ENCODE measurements around the gene CALML6.
A peak's percentile ranks its signal among the peaks of the same experiment; 100 is the strongest.

Gene CALML6

DNA sequence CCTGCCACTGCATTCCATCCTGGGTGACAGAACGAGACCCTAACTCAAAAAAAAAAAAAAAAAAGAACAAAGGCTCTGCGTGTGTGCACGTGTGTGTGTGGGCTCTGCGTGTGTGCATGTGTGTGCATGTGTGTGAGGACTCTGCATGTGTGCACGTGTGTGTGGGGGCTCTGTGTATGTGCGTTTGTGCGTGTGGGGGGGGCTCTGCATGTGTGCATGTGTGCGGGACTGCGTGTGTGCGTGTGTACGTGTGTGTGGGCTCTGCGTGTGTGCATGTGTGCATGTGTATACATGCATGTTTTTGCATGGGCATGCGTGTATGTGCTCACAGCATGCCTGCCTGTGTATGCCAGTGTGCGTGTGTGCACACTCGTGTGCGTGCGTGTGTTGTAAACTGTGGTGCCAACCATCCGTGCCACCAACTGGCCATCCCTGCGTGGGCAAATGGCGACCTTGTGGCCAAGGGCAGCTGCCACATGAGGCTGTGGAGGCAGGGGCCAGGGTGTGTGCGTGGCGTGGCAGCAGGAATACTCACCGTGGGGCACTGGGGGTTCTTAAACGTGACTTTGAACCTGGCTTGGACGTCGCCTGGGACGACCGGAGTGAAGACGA is 30.8 kb downstream of the CALML6 start:
- DNase-seq: no peak

DNA sequence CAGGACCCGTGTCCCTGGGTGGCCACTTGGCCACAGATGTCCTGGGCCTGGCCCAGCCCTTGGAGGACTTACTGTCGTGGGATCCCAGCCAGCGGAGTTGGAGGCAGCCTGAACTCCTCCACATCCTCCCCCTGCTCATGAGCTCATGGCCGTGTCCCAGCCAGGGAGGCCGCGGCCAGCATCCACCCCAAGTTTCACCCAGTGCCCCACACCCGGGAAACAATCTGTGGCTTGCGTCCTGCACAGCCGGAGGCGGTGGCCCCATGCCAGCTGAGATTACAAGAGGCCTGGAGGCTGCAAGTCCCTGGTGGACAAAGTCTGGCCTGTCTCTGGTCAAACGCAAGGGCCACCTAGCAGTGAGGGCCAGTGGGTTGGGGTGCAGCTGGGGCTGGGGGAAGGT is 31.5 kb downstream of the CALML6 start:
- no peak for DNase-seq

DNA sequence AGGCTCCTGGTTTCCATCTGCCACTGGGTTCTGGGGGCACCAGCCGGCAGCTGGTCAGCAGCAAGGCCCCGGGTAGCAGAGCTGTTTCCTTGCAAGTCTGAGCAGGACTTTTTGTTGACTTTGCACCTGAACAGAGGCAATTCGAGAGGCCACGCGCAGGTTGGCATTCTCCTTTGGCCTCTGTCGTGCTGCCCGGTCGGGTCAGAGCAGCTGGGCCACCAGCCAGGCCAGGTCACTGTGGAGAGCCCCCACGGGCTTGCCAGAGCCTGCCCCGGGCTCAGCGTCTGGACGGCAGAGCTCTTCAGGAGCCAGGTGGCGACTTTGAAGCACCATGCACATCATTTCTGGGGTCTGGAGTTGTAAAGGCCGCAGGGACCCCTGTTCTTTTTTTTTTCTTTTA is 32.4 kb downstream of the CALML6 start:
- no peak for DNase-seq

DNA sequence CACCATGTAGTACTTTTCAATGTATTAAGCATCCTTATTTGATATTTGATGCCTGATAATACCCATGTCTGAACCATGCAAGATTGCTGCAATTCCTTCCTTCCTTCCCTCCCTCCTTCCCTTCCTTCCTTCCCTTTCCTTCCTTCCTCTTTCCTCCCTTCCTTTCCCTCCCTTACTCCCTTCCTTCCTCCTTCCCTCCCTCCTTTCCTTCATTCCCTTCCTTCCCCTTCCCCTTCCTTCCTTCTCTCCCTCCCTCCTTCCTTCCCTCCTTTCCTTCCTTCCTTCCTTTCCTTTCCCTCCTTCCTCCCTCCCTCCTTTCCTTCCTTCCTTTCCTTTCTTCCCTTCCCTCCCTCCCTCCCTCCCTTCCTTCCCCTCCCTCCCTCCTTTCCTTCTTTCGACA is 33.7 kb downstream of the CALML6 start:
- DNase-seq: no peak

DNA sequence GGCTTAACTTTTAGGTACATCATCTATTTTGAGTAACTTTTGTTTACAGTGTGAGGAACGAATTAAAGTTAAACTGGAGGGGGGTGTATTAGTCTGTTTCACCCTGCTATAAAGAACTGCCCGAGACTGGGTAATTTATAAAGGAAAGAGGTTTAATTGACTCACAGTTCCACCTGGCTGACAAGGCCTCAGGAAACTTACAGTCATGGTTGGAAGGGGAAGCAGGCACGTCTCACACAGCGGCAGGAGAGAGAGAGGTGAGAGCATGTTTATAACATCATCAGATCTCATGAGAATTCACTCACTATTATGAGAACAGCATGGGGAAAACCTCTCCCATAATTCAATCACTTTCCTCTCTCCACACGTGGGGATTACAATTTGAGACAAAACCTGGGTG is 35.9 kb downstream of the CALML6 start:
- no peak for DNase-seq

DNA sequence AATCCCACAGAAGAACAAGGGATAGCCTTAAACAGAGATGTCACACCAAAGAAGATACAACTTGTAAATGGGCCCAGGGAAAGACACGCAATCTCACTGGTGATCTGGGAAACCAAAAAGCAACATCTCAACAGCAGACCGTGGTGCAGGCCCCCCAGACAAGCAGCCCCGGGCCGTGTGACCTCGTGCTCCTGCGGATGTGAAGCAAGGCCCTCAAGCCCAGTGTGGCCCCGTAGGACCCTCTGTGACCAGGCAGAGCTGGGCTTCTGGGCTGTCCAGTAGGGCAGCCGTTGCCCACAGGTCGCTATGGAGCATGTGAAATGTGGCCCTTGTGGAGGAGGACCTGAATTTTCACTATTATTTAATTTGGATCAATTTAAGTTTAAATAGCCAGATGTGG is 39.0 kb downstream of the CALML6 start:
- DNase-seq: no peak

DNA sequence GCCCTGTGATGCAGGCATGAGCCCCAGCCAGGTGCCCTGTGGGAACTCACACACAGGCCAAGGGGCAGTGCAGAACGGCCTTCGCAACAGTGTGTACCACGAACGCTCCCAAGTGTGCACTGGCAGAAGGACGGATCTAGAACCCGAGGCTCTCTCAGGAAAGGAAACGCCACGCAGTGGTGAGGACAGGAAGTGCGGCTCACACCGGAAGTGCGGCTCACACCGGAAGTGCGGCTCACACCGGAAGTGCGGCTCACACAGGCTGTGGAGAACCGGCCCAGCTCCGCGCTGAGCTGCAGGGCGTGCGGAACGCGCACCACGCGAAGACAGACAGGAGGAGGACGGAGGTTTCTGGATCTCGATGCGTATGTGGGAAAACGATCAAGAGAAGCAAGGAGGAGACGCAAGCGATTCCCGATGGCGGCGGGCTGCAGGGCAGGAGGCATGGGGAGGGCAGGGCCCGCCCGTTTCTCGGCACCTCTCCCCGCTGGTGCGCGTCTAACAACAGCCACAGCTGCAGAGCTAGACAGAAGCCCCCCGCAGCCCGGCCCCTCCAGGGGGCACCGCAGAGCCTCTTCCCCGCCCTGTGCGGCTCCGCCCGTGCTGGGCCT is 39.9 kb downstream of the CALML6 start:
- no peak for DNase-seq

DNA sequence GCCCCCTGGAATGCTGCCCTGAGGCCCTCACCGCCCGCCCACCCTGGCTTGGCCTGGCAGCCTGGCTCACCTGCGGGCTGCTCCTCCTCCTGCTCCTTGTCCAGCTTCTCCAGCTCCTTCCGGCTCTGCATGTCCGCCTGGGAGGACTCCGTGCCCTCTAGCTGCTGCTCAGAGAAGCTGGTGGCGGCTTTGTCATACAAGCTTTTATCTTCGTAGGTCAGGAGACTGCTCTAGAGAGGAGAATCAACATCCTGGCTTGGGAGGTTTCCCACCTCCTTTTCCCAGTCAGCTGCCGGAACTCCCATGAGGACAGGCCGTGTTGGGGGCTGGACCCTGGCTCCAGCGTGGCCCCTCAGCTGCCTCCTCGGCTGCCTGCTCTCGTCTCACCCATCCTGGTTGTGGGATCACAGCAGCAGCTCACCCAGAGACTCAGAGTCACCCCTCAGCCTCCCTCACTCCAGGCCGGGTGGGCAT is 40.6 kb downstream of the CALML6 start:
- no peak for DNase-seq

DNA sequence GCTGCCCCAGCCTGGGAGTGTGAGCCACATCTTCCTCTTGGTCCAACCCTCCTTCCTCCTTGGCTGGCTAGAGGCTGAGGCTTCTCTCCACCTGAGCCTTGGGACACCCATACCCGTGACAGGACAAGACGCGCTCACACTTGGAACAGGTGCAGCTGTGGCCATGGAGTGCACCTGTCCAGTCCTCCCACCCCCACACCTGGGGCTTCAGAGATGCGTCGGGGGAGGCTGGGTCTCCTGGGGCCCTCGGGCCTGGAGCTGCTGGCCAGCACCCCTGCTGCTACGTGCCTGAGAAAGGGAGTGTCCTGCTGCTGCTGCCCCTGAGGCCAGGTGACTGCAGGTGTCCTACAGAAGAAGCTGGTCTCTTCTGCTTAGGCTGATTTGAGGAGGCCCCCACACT is 41.0 kb downstream of the CALML6 start:
- no peak for DNase-seq

DNA sequence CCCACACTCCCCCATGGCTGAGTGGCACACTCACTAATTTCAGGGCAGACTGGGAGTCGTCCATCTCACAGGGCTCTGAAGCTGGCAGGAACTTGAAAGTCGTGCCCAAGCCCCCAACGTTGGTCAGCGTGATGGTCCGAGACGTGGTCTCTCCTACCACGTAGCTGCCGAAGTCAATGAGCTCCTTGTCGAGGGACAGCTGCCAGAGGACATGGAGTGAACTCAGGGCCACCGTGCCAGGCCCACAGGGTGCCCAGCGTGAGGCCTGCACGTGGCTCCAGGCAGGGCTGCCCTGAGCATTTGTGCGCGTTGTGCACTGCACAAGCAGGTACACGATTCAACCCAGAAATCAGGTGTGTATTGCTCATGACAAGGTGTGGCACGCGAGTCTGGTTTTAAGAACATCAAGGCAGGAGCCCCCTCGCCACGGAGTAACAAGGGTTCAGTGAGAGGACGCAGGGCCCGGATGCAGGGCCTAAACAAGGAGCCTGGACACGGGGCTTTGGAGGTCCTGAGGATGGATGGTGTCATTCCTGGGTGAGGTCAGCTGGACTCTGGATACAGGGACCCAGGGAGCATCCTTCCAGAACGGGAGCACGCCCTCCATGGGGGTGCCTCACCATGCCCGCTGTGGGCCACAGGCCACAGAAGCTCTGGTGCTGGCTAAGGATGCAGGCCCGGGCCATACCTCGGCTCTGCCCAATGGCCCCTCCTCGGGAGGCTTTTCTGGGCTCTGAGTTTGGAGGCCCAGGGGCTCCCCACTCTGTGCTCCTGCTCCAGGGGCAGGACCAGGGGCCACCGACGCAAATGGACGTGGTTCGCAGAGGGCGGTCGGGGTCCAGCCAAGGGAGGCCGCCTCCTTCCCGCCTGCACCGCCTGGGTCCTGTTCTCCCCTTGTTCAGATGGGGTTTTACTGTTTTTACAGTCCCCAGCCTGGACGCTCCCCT is 41.8 kb downstream of the CALML6 start:
- no peak for DNase-seq

DNA sequence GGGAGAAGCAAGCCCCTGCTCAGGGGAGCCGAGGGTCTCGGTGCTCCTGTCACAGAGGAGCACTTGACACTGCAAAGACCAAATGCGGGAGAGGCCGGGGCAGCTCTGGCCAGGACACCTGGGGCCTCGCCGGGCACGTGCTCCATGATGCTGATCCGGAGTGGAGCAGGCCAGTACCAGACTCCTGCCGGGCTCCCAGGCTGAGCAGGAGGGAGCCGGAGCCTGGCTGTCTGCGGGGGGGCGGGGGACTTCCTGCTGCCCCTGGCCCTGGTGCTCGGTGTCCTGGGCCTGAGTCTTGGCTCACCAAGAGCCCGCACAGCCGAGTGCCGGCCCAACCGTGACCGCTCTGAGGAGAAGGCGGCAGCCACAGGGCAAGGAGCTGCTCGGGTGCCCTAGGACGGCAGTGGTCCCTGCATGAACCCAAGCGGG is 42.5 kb downstream of the CALML6 start:
- no peak for DNase-seq

DNA sequence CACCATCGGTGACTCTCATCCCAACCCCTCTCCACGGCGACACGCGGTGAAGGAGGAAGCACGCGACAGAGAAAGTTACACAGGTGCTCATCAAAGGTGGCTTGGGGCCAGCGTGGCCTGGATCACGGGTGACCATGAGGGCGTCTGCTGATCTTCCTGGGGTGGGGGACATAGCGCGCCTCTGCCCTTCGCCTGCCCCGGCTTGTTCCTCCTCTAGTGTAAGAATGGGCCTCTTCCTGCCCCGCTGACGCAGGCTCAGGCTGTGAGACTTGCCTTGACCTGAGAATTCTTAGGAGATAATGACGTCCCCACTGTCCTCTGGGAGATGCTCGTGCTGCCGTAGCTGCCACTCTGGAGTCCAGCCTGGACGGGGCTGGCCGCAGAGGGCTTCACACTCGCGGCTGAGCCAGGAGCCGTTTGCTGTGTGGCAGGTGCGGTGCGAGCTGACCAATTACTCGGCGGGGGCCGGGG is 43.0 kb downstream of the CALML6 start:
- DNase-seq: no peak

DNA sequence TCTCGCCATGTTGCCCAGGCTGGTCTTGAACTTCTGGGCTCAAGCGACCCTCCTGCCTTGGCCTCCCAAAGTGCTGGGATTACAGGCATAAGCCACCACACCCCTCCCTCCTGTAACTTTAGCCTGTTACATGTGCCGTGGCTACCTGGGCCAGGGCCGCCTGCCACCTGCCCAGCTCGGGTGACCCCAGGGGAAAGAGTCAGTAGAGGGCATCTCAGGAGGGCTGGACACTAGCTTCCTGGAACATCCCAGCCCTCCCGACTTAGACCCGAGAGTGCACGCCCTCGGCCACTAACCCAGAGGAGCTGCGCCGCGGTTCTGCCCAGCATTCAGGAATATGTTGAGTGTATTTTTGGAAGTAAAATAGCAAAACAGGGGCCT is 44.4 kb downstream of the CALML6 start:
- no peak for DNase-seq

DNA sequence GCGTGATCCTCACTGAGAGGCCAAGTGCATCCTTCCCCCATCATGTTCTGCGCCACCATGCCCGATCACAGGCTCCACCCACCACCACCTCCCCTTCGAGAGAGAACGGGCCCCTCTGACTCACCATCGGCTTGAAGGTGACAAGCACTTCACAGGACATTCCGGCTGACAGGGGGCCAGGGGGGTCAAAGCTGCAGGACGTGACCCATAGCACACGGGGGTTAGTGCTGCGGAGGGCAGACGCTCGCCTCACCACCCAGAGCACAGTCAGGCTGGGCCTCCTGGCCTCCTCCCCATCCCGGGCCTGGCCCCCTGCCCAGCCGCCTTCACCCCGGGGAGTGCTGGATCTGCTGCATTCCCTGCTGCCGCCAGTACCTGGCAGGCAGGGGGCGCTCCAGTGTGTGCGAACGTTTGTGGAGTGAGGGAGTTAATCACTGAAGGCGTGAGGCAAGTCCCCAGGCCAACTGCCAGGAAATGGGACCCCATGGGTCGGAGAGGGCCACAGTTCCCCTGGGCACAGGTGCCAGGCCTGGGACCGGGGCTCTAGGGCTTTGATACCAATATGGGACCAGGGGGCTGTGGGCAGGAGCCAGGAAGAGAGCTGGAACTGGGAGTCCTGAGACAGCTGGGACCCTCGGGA is 44.9 kb downstream of the CALML6 start:
- DNase-seq: peak; percentile 40

DNA sequence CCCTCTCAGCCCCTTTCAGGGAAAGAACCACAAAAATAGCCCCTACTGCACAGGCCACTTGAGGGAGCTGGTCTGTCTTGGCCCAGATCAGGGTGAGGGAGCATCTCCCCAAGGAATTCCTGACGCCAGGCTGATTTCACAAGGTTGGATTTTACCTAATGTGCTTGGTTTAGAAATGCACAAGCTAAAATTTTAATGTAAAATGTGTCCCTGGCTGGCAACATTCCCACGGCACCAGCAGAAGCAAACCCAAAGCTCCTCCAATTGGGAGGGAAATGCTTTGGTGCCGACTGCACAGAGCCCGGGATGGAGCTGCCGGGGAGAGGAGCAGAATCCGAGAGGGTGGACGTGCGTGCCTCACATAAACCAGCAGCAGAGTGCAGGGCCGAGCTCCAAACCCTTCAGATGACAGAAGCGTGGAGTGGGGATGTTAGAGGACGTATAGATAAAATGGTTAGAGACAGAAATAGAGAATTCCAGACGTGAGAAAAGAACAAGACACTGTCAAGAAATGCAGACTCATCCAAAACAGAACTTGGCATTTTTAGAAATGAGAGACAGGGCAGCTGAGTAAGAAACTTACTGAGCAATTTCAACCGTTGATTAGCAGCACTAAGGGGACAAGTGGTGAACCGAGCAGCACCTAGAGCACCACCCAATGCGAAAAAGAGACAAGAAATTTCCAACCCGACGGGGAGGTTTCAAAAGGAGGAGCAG is 45.6 kb downstream of the CALML6 start:
- DNase-seq: no peak

DNA sequence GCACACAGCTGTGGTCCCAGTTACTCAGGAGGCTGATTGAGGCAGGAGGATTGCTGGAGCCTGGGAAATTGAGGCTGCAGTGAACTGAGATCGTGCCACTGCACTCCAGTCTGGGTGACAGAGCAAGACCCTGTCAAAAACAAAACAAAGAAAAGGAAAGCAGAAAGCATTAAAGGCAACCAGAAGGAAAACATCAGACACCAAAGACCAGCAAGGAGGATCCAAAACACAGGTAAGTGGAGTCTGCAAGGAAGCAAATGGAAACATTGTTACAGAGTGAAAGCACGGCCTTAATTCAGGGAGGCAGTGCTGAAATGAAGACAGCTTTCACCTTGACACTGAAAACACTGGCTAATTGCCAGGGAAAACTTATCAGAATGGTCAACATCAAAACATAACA is 47.7 kb downstream of the CALML6 start:
- no peak for DNase-seq

DNA sequence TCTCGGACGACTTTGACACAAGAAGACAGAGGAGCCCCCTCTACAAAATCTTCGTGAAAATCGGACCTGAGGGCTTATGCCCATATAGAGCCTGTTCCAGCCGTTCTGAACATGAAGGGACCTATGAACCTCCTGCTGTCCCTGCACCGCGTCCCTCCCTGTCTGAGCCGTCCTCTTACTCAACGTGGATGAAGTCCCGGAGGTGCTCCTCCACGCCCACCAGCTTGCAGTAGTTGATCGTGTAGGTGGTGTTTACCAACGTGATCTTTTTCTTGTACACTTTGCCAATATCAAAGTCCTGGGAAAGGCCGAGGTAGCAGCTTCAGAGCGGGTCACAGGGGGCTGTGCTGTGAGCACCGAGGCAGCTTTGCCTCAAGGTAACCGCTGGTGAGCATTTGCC is 48.5 kb downstream of the CALML6 start:
- DNase-seq: no peak

DNA sequence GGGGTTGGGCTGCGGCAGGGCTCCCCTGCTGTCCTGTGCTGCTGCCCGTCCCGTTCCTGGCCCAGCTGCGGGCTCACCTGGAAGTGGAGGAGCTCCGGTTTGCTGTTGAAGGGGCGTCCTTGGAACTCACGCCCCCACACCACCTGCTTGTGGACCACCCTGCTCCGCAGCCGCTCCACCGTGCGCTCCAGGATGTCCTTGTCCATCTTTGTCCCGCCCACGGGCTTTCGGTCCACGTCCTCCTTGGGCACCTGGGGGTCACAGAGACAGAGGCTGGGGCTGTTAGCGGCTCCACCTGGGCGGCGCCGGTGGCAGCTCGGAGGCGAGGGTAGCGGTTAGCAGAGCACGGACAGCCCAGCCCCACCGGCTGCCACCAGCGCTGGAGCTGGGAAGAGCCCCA is 49.8 kb downstream of the CALML6 start:
- no peak for DNase-seq

DNA sequence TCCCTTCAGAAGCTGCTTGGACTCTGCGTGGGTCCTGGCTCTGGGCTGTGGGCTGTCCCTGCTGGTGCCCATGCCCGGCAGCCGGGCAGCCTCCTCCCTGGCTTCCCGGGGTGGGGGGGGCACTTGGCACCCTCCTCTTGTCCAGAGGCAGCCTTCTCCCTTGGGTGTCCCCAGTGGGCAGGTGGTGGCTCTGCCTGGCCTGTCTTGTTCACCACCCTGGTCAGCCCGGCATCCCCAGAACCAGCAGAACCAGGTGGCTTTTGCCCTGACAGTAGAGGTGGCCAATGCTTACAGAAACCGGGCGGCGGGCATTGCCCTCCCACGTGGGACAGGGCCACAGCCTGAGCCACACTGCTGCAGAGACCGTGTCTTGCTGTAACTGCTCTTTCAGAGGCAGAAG is 50.5 kb downstream of the CALML6 start:
- no peak for DNase-seq

DNA sequence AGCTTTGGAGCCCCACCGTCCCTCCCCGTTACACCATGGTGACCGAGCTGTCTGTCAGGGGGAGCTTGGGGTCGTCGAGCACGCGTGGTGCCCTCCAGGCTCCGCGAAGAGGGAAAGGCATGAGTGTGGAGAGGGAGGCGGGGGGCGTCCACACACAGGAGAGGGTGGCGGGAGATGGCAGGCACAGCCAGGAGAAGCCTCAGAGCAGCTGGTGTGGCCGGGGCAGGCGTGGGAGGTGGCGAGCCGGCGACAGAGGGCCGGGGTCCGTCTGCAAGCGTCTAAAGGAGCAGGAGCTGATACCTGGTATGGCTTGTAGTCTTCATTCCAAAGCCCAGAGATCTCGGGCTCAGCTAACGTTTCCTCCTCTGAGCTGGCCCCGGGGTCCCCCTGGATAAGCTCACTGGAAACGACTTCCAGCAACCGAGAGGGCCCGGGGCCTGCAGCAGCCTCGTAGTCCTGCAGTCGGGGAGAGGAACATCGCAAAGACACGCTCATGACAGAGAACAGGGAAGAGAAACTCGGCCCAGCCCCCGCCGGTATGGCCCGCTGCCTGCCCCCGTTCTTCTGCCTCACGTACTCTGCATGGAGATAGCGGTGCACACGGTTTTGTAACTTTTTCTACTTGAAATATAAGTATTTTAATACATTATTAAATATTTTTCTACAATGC is 51.1 kb downstream of the CALML6 start:
- no peak for DNase-seq

All from CD4-positive, alpha-beta T cell treated with Interleukin-15 for 1 hour (primary cell).